Left colon (tissue), 2 donors: ENCODE measurements around the gene P2RY12. TPM values are rescaled to one million over a fixed set of nuclear protein-coding genes. Genes with fewer than 3 reads are reported as not detected.

Experiments
- ATAC-seq: fragments of 200-7000 bp; cut with Tn5 transposase; one replicate; pipeline ENCODE4 v1.9.1; 2020; ENCODE audit warnings: mild to moderate bottlenecking, moderate library complexity
- DNase-seq, 2 donors: peaks; one replicate each; pipeline ENCODE4 v3.0.0-alpha.2; 2020
- intact Hi-C, 2 donors: fragments of 100-400 bp; cut with DNase I in 1 of 2; cut with micrococcal nuclease in 1 of 2; formaldehyde crosslinking; loops; one replicate each; pipeline versions ENCODE4 v1.11.2 to v1.14.0; 2022; cut with DNase I, micrococcal nuclease
- total RNA-seq, 2 donors: library from RNA; stranded (reverse); fragmentation: NEBNext Ultra II Directional; extraction: Animal tissue kit (Norgen Biotek cat#: 25700); gene quantifications; one replicate each; pipeline ENCODE4 v1.2.1, GENCODE V29; 2021
- donor health status: DM: no; HTN: no; CAD: no.
- donor health status: DM: yes; HTN: yes; CAD: no.

Gene P2RY12
- total RNA-seq, 2 donors from 2014 or later: 0.37 to 0.92 TPM

DNA sequence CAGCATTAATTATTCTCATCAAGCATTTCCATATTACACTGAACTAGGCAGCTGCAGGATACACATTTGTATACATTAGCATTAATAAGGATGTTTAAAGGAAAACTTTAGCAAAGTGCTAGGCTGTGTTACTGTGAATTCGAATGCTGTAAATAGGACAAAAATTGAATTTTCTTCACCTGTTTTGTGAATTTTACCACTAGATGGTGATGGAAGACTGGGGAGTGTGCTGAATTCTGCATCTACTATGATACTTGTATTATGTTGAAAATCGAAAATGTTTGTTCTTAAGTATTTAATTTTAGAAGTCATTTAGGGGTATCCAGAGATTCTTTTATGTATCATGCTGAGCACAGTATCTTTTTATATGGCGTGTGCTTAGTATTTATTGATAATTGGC, 93.9 kb downstream of the P2RY12 start:
- ATAC-seq (no peak), DNase-seq (no peak)
- intact Hi-C loops: no loop called here

DNA sequence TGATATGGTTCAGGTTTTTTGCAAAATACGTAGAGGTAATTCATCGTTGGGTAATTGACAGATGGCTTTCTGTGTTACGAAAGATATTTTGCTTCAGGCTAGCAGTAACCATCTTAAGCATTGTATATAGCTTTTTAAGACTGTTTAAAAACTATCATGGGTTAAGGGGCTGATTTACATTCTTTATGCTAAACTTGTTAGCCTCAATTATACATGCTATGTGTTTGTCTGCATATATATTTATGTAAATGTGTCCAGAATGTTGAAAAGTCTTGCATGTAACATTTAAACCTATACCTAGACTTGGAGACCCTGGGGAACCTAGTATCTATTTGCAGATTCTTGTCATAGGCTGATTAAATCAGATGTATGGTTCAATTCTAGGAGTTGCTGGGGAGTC, 95.1 kb downstream of the P2RY12 start:
- DNase-seq: no peak
- ATAC-seq: no peak
- intact Hi-C loops: loop anchor here in 1 of 2 donors (10.0 kb wide), 1 partner anchor 65 kb away; no protein-coding TSS in a partner anchor

Other genes with a start within 250 kb of the P2RY12 start
- gene GPR171, start 181.5 kb downstream of the P2RY12 start, total RNA-seq: 1 to 10 TPM; 1.7 to 1.9 TPM
- gene P2RY14, start 106.2 kb downstream of the P2RY12 start, total RNA-seq: 1 to 10 TPM; 2.0 to 7.3 TPM
- gene GPR87, start 67.9 kb downstream of the P2RY12 start, total RNA-seq: not detected
- gene P2RY13, start 55.2 kb downstream of the P2RY12 start, total RNA-seq: 1 to 10 TPM in 1 of 2 donors, under 1 TPM in 1; 0.15 to 1.5 TPM
- gene IGSF10, start 76.3 kb upstream of the P2RY12 start, total RNA-seq: 1 to 10 TPM in 1 of 2 donors, under 1 TPM in 1; 0.89 to 1.8 TPM